Caco-2 (cell line): ENCODE data around the gene SELENOO. TPM values are rescaled to one million over a fixed set of nuclear protein-coding genes. Genes with fewer than 3 reads are reported as not detected.

Experiments used
- BruUV-seq: library from RNA; stranded (reverse); fragments of 400-500 nt; replicated peaks from 2 replicates; lab custom pipeline; 2021; lab: Mats Ljungman, UMichigan
- CTCF ChIA-PET: fragments of 300-600 bp; sonication (Branson Sonifier 250); formaldehyde crosslinking; loops from one replicate; lab custom pipeline; 2022; ENCODE audit warnings: antibody characterized with exemption; lab: Charles Lee
- POLR2A ChIA-PET: fragments of 300-600 bp; sonication (Branson Sonifier 250); formaldehyde crosslinking; loops from one replicate; lab custom pipeline; 2022; ENCODE audit warnings: antibody characterized with exemption; lab: Charles Lee
- DNase-seq, 2 experiments: peaks; one replicate each; pipeline versions ENCODE4 v3.0.0 to v3.0.0-alpha.2; 2020 to 2022
- H3K27me3 ChIP-seq: replicated peaks from 2 replicates; pipeline ENCODE4 v1.6.0; 2011; ENCODE audit warnings: low read length; ENCODE audit not compliant: control insufficient read depth, insufficient read depth
- H3K36me3 ChIP-seq: 2 replicates; pipeline ENCODE4 v1.5.1; 2011; ENCODE audit warnings: low read length; ENCODE audit not compliant: control insufficient read depth, insufficient read depth
- H3K4me1 ChIP-seq: fragments of 250-450 bp; sonication (Bioruptor Pico); 2 replicates; pipeline ENCODE4 v1.5.1; 2020; ENCODE audit warnings: mild to moderate bottlenecking
- H3K4me3 ChIP-seq: 2 replicates; pipeline ENCODE4 v1.5.1; 2011; ENCODE audit warnings: low read depth, mild to moderate bottlenecking, control low read depth, low read length
- H3K9me3 ChIP-seq: fragments of 250-450 bp; sonication (Bioruptor Pico); 2 replicates; pipeline ENCODE4 v1.5.1; 2020; ENCODE audit warnings: mild to moderate bottlenecking, moderate library complexity
- H3K27ac Mint-ChIP-seq: one replicate; pipeline ENCODE4 v1.8.0; 2022; ENCODE audit warnings: mixed read lengths; ENCODE audit not compliant: unreplicated experiment
- H3K27me3 Mint-ChIP-seq: one replicate; pipeline ENCODE4 v1.8.0; 2022; ENCODE audit warnings: mixed read lengths; ENCODE audit not compliant: insufficient read depth, unreplicated experiment
- H3K36me3 Mint-ChIP-seq: one replicate; pipeline ENCODE4 v1.8.0; 2022; ENCODE audit warnings: mild to moderate bottlenecking, mixed read lengths; ENCODE audit not compliant: insufficient read depth, unreplicated experiment
- H3K4me1 Mint-ChIP-seq: one replicate; pipeline ENCODE4 v1.8.0; 2022; ENCODE audit warnings: low read depth, mixed read lengths; ENCODE audit not compliant: unreplicated experiment
- H3K4me3 Mint-ChIP-seq: one replicate; pipeline ENCODE4 v1.8.0; 2022; ENCODE audit warnings: mild to moderate bottlenecking, moderate library complexity, mixed read lengths; ENCODE audit not compliant: unreplicated experiment
- H3K9me3 Mint-ChIP-seq: one replicate; pipeline ENCODE4 v1.8.0; 2022; ENCODE audit warnings: mixed read lengths; ENCODE audit not compliant: unreplicated experiment
- intact Hi-C: fragments of 100-400 bp; cut with micrococcal nuclease; formaldehyde crosslinking; loops from one replicate; pipeline ENCODE4 v1.10.0; 2022; ENCODE audit not compliant: unreplicated experiment
- total RNA-seq: library from RNA; stranded (reverse); gene quantifications from 2 replicates; pipeline ENCODE4 v1.2.3, GENCODE V29; 2022
- TF ChIP-seq, protein P1 (sequence below), 2 experiments: fragments of 200-600 bp in 1 of 2; IDR thresholded peaks; 1 replicate in 1 of 2; 2 replicates in 1 of 2; pipeline versions ENCODE4 v1.5.1 to v1.8.0; 2011 to 2022; ENCODE audit warnings: antibody characterized with exemption in 1 of 2, control low read depth in 1 of 2, inconsistent platforms in 1 of 2, low read depth in 1 of 2, low read length in 1 of 2, mild to moderate bottlenecking in 1 of 2, moderate library complexity in 1 of 2; ENCODE audit not compliant: insufficient read depth in 1 of 2, severe bottlenecking in 1 of 2, unreplicated experiment in 1 of 2

SELENOO gene
- total RNA-seq, 1 experiment from 2014 or later, result 29.3 TPM

DNA sequence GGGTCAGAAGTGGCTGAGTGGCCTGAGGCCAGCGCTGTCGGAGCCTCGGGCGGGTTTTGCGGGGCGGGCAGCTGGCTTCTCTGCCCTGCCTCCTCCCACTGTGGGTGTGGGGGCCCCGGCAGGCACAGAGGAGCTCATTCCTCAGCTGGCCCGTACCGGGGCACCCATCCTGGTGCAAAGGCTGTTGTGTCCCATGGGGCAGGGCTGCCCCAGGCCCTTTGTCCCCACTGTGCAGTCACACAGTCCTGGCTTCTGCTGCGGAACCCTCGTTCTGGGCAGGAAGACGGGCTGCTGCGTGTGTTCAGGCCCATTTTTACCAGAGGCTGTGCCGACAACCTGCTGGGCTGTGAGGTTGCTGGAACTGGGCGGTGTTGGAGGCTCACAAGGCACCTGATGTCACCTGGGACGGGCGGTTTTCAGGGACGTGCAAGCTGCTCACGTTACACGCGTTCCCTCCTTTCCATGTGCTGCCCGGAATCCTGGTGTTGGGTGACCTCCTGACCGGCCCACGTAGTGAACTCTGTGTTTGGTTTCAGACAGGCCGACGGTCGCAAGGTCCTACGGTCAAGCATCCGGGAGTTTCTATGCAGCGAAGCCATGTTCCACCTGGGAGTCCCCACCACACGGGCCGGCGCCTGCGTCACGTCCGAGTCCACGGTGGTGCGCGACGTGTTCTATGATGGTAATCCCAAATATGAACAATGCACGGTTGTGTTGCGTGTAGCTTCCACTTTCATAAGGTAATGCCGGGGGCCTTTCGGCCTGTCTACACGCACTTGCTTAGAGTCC lies 5.2 kb downstream of the SELENOO start:
- intact Hi-C loops, result no loop called here
- POLR2A ChIA-PET, result interaction anchor here (0.5 kb wide), 1 partner anchor 246 kb away, joined by 3 read pairs; no protein-coding TSS in a partner anchor
- CTCF ChIA-PET, result interaction anchor here (0.6 kb wide), 1 partner anchor 9 kb away, joined by 6 read pairs; no protein-coding TSS in a partner anchor
- TF ChIP-seq, protein P1, sequence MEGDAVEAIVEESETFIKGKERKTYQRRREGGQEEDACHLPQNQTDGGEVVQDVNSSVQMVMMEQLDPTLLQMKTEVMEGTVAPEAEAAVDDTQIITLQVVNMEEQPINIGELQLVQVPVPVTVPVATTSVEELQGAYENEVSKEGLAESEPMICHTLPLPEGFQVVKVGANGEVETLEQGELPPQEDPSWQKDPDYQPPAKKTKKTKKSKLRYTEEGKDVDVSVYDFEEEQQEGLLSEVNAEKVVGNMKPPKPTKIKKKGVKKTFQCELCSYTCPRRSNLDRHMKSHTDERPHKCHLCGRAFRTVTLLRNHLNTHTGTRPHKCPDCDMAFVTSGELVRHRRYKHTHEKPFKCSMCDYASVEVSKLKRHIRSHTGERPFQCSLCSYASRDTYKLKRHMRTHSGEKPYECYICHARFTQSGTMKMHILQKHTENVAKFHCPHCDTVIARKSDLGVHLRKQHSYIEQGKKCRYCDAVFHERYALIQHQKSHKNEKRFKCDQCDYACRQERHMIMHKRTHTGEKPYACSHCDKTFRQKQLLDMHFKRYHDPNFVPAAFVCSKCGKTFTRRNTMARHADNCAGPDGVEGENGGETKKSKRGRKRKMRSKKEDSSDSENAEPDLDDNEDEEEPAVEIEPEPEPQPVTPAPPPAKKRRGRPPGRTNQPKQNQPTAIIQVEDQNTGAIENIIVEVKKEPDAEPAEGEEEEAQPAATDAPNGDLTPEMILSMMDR (IDR thresholded peaks at IDR 0.05; ENCODE audit: insufficient read depth in 1 of 2, low read depth in 1 of 2, low read length in 1 of 2, severe bottlenecking in 1 of 2, unreplicated experiment in 1 of 2), result no peak
- Mint-ChIP-seq H3K27ac (no peak overlapping the region), H3K4me1 (peaks cover 19% of the 10 kb centered on the region), H3K9me3 (no peaks in the 10 kb centered on the region), H3K4me3 (no peak overlapping the region), H3K36me3 (peaks cover 43% of the 10 kb centered on the region), H3K27me3 (no peaks in the 10 kb centered on the region)
- Histone ChIP-seq H3K36me3 (no peaks in the 10 kb centered on the region; the same call in 1 of the 2 replicates), H3K4me3 (no peak overlapping the region), H3K27me3 (no peaks in the 10 kb centered on the region), H3K4me1 (no peaks in the 10 kb centered on the region; the same call in 1 of the 2 replicates), H3K9me3 (no peaks in the 10 kb centered on the region)
- DNase-seq, result no peak
- no TSS peak for BruUV-seq

GRCh38 chr22:50206599-50206998 lies 5.8 kb downstream of the SELENOO start:
- H3K27ac Mint-ChIP-seq, result no peak overlapping the region
- BruUV-seq, result no TSS peak
- ChIA-PET CTCF (interaction anchor here (0.6 kb wide), 1 partner anchor 8 kb away, joined by 6 read pairs; no protein-coding TSS in a partner anchor), POLR2A (interaction anchor here (0.5 kb wide), 1 partner anchor 246 kb away, joined by 3 read pairs; no protein-coding TSS in a partner anchor)
- no peaks in the 10 kb centered on the region for H3K9me3 Mint-ChIP-seq
- no peaks in the 10 kb centered on the region for H3K27me3 Mint-ChIP-seq
- peak in 1 of 2 experiments; percentile 52 for DNase-seq
- intact Hi-C loops, result no loop called here
- Histone ChIP-seq H3K36me3 (no peaks in the 10 kb centered on the region; the same call in 1 of the 2 replicates), H3K4me3 (no peak overlapping the region), H3K27me3 (no peaks in the 10 kb centered on the region), H3K4me1 (no peaks in the 10 kb centered on the region; the same call in 1 of the 2 replicates), H3K9me3 (no peaks in the 10 kb centered on the region)
- TF ChIP-seq, protein P1 (IDR thresholded peaks at IDR 0.05; ENCODE audit: insufficient read depth in 1 of 2, low read depth in 1 of 2, low read length in 1 of 2, severe bottlenecking in 1 of 2, unreplicated experiment in 1 of 2), result peak; percentile 27 to 49
- H3K4me3 Mint-ChIP-seq, result no peak overlapping the region
- H3K4me1 Mint-ChIP-seq, result peaks cover 19% of the 10 kb centered on the region
- peaks cover 47% of the 10 kb centered on the region for H3K36me3 Mint-ChIP-seq

GRCh38 chr22:50207383-50208140 lies 6.8 kb downstream of the SELENOO start:
- intact Hi-C loops, result no loop called here
- CTCF ChIA-PET, result interaction anchor here (0.6 kb wide), 1 partner anchor 48 kb away, joined by 3 read pairs; no protein-coding TSS in a partner anchor
- Histone ChIP-seq H3K4me3 (no peak overlapping the region), H3K27me3 (no peaks in the 10 kb centered on the region), H3K36me3 (no peaks in the 10 kb centered on the region; the same call in 1 of the 2 replicates), H3K4me1 (no peaks in the 10 kb centered on the region; the same call in 1 of the 2 replicates), H3K9me3 (no peaks in the 10 kb centered on the region)
- Mint-ChIP-seq H3K36me3 (peaks cover 47% of the 10 kb centered on the region), H3K4me1 (peaks cover 13% of the 10 kb centered on the region), H3K27ac (no peak overlapping the region), H3K9me3 (no peaks in the 10 kb centered on the region), H3K4me3 (no peak overlapping the region), H3K27me3 (no peaks in the 10 kb centered on the region)
- no peak for DNase-seq
- BruUV-seq, result no TSS peak
- TF ChIP-seq, protein P1 (IDR thresholded peaks at IDR 0.05; ENCODE audit: insufficient read depth in 1 of 2, low read depth in 1 of 2, low read length in 1 of 2, severe bottlenecking in 1 of 2, unreplicated experiment in 1 of 2), result no peak
- POLR2A ChIA-PET, result no interaction called here
